Parathyroid adenoma (tissue), 2 donors: Measurements from ENCODE around the gene CKAP4.

Experiments
- H2AFZ ChIP-seq: fragments of 300-600 bp; sonication (generic); one replicate; pipeline ENCODE4 v1.7.0; 2017; ENCODE audit warnings: antibody characterized with exemption, mild to moderate bottlenecking
- H3K27ac ChIP-seq: fragments of 300-600 bp; sonication (generic); one replicate; pipeline ENCODE4 v1.7.0; 2017
- H3K27me3 ChIP-seq: fragments of 300-600 bp; sonication (generic); one replicate; pipeline ENCODE4 v1.7.0; 2017; ENCODE audit warnings: low read length; ENCODE audit not compliant: control insufficient read depth, insufficient read depth
- H3K36me3 ChIP-seq: fragments of 300-600 bp; sonication (generic); one replicate; pipeline ENCODE4 v1.7.0; 2017; ENCODE audit warnings: low read length; ENCODE audit not compliant: control insufficient read depth, insufficient read depth
- H3K4me1 ChIP-seq: fragments of 300-600 bp; sonication (generic); one replicate; pipeline ENCODE4 v1.7.0; 2017; ENCODE audit warnings: control low read depth
- H3K4me2 ChIP-seq: fragments of 300-600 bp; sonication (generic); one replicate; pipeline ENCODE4 v1.7.0; 2017; ENCODE audit warnings: low read length
- H3K4me3 ChIP-seq: fragments of 300-600 bp; sonication (generic); one replicate; pipeline ENCODE4 v1.7.0; 2017; ENCODE audit warnings: low read depth, low read length
- H3K79me2 ChIP-seq: fragments of 300-600 bp; sonication (generic); one replicate; pipeline ENCODE4 v1.7.0; 2017; ENCODE audit warnings: control low read depth
- H3K9ac ChIP-seq: fragments of 300-600 bp; sonication (generic); one replicate; pipeline ENCODE4 v1.7.0; 2017; ENCODE audit warnings: mild to moderate bottlenecking
- H3K9me3 ChIP-seq: fragments of 300-600 bp; sonication (generic); one replicate; pipeline ENCODE4 v1.7.0; 2017; ENCODE audit warnings: low read length; ENCODE audit not compliant: control insufficient read depth
- CTCF ChIP-seq: fragments of 300-600 bp; sonication (generic); IDR thresholded peaks from one replicate; pipeline ENCODE4 v1.7.0; 2017; ENCODE audit warnings: antibody characterized with exemption, mild to moderate bottlenecking
- donor health status: primary hyperparathyroidism.

Gene CKAP4

GRCh38 chr12:106248312-106248845 is 559 bp upstream of the CKAP4 start:
- Histone ChIP-seq H3K4me2 (peak overlapping the region; percentile 93), H3K36me3 (no peaks in the 10 kb centered on the region), H3K27ac (peak overlapping the region; percentile 91), H3K4me3 (peak overlapping the region; percentile 70), H3K4me1 (peaks cover 11% of the 10 kb centered on the region), H3K9me3 (no peaks in the 10 kb centered on the region), H3K9ac (peak overlapping the region; percentile 82), H2AFZ (peak overlapping the region; percentile 83), H3K27me3 (no peaks in the 10 kb centered on the region), H3K79me2 (peaks cover 23% of the 10 kb centered on the region)
- TF ChIP-seq CTCF = no peak

GRCh38 chr12:106246891-106247673 is 738 bp downstream of the CKAP4 start:
- Histone ChIP-seq H3K27me3 (no peaks in the 10 kb centered on the region), H3K36me3 (no peaks in the 10 kb centered on the region), H3K9ac (peak overlapping the region; percentile 85), H3K4me2 (peak overlapping the region; percentile 93), H3K9me3 (no peaks in the 10 kb centered on the region), H3K4me1 (peaks cover 11% of the 10 kb centered on the region), H3K4me3 (peak overlapping the region; percentile 69), H3K79me2 (peaks cover 26% of the 10 kb centered on the region), H2AFZ (peak overlapping the region; percentile 96), H3K27ac (peak overlapping the region; percentile 78)
- peak; percentile 17 for TF ChIP-seq CTCF

GRCh38 chr12:106245767-106246166 is 2.1 kb downstream of the CKAP4 start:
- no peak overlapping the region for H3K27ac ChIP-seq
- no peak overlapping the region for H2AFZ ChIP-seq
- H3K4me1 ChIP-seq = peaks cover 11% of the 10 kb centered on the region
- H3K9me3 ChIP-seq = no peaks in the 10 kb centered on the region
- no peaks in the 10 kb centered on the region for H3K36me3 ChIP-seq
- no peaks in the 10 kb centered on the region for H3K27me3 ChIP-seq
- no peak for TF ChIP-seq CTCF
- no peak overlapping the region for H3K9ac ChIP-seq
- peaks cover 29% of the 10 kb centered on the region for H3K79me2 ChIP-seq
- no peak overlapping the region for H3K4me2 ChIP-seq
- no peak overlapping the region for H3K4me3 ChIP-seq

GRCh38 chr12:106243620-106244019 is 4.2 kb downstream of the CKAP4 start:
- Histone ChIP-seq H3K27me3 (no peaks in the 10 kb centered on the region), H3K4me1 (peaks cover 11% of the 10 kb centered on the region), H3K4me2 (no peak overlapping the region), H3K79me2 (peaks cover 33% of the 10 kb centered on the region), H3K4me3 (no peak overlapping the region), H3K9ac (no peak overlapping the region), H2AFZ (no peak overlapping the region), H3K36me3 (no peaks in the 10 kb centered on the region), H3K9me3 (no peaks in the 10 kb centered on the region), H3K27ac (no peak overlapping the region)
- no peak for TF ChIP-seq CTCF
